Activated T-cell treated with anti-CD3 and anti-CD28 coated beads for 4 hours (primary cell): ENCODE data around the gene IL37.

ENCODE experiments used
- DNase-seq: peaks from one replicate; pipeline ENCODE4 v3.0.0-alpha.2; 2020

Gene IL37, protein sequence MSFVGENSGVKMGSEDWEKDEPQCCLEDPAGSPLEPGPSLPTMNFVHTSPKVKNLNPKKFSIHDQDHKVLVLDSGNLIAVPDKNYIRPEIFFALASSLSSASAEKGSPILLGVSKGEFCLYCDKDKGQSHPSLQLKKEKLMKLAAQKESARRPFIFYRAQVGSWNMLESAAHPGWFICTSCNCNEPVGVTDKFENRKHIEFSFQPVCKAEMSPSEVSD

DNA sequence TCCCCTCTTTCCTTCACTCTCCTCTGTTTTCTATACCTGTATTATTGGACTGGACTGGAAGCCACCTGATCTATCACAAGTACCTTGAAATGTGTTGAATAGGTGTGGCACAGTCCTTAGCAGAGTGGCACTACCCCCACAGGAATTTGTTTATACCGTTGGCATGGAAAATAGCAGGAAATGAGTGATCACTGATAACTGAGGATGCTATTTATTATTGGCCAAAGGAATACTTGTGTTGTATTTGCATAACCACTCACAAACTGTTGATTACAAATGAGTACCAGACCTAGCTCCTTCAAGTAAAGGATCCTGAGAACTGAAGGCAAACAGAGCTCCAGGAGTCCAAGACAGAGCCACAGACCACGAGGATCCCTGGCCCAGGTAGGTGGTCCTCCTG lies at the start of gene IL37:
Gene IL37 (plus strand): TSS at position 301 of the 400 bp plus-strand sequence. CDS start 1,848 bp downstream, outside the sequence.
- DNase-seq, result no peak

DNA sequence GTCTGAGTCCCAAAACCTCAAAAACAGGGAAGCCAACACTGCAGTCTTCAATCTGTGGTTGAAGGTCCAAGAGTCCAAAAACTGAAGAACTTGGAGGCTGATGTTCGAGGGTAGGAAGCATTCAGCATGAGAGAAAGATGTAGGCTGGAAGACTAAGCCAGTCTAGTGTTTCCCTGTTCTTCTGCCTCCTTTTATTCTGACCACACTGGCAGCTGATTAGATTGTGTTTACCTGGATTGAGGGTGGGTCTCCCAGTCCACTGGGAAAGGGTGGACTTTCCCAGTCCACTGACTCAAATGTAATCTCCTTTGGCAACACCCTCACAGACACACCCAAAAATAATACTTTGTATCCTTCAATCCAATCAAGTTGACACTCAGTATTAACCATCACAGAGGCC lies 46.9 kb upstream of the IL37 start:
- no peak for DNase-seq

DNA sequence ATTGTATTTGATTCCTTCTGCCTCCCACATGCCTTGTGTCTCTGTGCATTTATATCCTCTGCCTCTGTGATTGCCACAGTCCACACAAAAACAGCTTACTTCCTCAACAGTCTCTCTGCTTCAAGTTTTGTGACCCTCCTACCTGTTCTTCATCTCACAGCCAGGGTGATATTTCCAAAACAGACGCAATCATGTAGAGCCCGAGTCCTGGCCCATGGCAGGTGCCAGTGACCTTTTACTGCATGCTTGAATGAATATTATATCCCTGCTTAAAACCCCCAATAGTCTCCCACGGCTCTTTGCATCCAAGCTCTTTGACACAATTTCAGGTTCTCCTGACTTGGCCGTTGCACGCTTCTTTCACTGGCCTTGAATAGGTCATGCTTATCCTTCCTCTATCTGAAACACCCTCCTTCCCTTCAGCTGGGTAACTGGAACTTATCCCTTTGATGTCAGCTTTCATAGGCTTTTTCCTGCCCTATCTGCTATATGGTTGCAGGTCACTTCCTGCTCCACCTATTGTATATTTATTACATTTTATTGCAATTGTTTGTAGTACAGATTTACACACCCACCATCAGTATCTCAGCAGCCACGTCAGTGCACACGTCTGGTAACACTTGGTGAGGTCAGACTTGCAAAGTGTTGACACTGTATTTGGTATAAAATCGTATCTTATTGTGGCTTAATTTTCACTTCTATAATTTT lies 44.7 kb upstream of the IL37 start:
- no peak for DNase-seq

DNA sequence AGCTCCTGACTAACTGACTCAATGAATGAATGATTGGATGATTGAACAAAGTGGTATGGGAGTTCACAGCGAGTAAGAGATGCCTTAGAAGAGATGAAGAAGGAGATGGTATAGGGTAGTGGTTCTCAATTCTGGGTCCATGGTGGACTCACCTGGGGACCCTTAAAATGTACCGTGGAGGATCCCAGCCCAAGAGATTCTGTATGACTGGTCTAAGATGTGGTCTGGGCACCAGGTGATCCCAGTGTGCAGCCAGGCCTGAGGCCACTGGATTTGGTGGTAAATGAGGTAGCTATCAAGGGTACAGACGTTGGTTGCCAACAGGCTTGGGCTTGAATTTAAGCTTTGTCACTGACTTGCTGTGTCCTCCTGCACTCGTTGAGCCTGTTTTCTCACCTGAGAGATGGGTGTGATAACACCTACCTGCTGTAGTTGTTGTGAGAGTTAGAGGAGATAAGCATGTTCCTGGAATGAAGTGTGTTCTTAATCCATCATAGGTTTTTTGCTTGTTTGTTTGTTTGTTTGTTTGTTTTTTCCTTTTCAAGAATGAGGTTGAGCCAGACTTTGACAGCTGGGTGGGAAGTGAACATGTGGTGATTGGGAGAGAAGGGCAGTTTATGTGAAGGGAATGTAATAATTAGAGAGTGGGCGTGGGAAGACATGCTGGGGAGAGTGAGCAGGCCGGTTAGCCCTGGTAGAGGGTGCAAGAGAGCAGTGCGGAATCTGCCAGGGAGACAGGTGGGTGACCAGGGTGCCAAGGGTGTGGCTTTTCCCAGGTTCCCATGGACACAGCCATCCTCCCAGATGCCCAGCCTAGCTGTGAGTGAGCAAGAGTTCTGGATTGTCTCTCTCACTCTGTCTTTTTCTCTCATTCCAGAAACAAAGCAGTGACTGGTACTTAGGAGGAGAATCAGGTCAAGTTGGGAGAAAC lies 43.0 kb upstream of the IL37 start:
- DNase-seq, result no peak

- no peak for DNase-seq
These were observed 41.6 kb upstream of the IL37 start for GRCh38 chr2:112869258-112869842.

- no peak for DNase-seq
These were observed 39.8 kb upstream of the IL37 start for GRCh38 chr2:112870841-112871835.

- no peak for DNase-seq
These were observed 34.6 kb upstream of the IL37 start for GRCh38 chr2:112876257-112876970.

DNA sequence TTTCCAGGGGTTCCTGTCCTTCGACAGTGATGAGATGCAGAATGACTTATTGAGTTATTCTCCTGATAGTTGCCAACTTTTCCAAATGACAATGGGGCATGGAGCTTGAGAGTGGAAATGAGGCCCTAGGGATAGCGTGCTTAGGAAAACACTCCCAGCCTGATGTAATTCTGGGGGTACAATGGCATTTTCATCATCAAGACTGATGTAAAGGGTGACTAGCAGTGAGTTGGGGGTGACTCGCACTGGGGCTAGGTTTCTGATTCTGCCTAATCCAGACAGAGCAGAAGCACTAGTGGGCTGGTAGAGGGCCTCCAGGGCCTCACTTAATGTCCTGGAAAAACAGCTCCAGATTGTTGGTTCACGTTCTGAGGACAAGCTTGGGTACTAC lies 34.0 kb upstream of the IL37 start:
- no peak for DNase-seq

DNA sequence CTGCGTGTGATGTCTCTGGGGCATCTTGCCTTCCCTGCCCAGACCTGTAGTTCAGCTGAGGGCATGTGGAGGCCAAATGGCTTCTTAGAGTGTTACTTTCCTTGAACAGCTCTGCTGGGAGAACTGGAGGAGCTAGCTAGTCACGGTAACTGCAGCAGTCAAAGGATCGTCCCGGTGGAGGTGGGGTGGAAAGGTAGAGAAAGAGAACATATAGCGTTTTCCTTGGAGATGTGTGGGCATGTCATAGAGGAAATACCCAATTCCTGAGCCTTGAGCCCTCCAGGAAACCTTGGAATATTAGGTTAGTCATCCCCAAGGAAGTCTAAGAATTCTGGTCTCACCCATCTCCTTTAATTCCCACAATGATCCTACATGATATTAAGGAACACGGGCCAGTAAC lies 33.5 kb upstream of the IL37 start:
- DNase-seq, result no peak

DNA sequence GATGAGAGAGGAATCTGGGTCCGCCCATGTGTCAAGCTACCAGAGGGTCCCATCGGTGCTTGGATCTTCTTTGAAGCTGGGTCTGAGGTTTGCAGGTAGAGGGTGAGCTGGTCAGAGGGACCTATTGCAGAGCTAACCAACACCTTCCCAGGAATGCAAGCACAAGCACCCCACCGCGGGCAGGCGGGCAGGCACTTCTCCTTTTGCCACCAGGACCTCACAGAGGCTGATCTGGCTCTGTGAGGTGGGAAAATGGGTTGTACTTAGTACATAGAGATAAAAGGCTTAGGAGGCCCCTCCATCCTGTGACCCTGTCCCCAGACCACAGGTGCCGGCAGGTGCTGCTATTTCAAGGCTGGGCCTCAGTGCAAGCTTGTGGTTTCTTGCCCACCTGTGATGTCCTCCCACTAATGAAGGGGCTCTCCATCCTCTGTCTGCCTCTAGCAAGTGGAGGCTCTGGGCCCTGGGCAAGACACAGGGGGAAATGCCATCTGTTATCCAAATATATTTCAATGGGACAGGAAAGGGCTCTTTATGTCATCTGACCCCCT lies 31.4 kb upstream of the IL37 start:
- DNase-seq, result no peak

DNA sequence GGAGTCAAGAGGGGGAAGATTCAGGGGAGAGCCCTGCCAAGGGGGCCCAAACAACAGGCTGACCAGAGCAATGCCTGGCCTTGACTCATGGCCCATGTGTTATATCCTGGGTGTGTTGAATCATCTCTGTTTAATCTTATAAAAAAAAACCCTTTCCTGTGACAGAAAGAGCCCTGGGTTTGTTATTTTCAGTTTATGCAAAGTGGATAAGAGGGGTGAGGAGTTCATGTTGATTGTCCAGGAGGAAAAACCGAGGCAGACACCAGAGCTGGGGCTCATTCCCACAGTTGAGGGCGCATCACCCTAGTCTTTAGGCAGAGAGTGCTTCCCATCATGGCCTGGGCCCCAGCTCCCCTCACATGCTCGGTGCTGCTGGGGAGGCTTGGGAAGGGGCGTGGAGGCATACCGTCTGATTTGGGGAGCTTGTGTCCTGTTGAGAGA lies 30.9 kb upstream of the IL37 start:
- DNase-seq, result no peak

DNA sequence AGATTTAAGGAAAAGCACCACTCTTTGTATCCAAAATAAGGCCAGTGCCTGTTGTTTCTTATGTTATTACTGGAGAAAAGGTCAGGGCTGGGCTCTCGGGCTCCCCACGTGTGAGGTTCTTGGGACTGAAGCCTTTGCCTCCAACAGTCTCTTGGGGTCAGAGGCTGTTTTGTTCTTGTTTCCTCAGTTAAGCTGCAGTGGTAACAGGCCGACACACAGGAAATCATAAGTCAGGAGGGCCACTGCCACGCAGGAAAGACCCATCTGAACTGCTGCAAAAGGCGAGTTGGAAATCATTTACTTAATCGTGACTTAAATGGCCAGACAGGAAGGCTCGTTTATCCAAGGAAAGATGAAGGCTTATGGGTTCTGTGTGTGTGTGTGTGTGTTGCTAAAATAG lies 30.3 kb upstream of the IL37 start:
- no peak for DNase-seq

DNA sequence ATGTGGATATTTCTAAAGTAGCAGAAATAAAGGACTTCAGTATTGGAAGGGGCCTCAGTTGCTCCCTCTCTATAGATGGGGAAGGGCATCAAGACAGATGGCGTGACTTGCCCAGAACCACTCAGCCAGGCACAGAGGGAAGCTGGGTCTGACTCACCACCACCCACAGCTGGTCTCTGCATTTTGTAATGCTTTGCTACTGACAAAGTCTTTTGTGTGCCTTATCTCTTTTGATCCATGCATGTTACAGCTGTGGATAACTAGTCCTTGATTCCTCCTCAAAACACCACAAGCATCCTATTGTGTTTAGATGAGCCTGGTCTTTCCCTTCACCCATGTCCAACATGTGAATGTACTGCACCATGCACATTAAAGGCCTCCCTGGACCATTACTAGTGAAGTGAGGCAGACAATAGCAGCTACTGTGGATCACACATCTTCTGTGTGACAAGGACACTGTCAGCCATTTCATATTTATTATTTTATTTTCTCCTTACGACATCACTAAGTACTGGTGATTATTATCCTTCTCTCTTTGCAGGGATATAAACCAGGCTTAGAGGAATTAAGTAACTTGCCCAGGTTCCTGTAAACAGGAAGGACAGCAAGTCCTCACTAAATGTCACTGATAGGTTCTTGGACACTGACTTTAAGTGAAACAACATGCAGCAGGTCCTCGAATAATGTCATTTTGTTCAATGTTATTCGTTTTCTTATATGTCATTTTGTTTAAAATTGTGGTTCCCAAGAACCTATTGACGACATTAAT lies 29.6 kb upstream of the IL37 start:
- no peak for DNase-seq

DNA sequence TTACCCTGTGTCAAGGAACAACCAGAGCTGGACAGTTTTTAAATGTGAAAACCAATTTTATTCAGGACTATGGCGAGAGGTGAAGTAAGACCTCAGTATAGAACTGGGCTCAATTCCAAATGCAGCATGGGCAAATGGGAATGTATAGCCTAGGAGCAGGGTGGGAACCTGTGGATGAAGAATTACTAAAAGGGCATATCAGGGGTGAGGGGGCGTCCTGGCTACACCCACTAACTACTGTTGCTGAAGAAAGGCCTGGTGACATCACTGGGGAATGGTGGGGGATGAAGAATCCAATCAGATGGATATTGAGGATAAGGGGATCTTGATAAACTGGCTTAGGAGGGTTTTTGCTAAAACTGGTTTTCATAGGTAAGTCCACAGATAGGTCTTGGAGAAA lies 27.3 kb upstream of the IL37 start:
- no peak for DNase-seq

DNA sequence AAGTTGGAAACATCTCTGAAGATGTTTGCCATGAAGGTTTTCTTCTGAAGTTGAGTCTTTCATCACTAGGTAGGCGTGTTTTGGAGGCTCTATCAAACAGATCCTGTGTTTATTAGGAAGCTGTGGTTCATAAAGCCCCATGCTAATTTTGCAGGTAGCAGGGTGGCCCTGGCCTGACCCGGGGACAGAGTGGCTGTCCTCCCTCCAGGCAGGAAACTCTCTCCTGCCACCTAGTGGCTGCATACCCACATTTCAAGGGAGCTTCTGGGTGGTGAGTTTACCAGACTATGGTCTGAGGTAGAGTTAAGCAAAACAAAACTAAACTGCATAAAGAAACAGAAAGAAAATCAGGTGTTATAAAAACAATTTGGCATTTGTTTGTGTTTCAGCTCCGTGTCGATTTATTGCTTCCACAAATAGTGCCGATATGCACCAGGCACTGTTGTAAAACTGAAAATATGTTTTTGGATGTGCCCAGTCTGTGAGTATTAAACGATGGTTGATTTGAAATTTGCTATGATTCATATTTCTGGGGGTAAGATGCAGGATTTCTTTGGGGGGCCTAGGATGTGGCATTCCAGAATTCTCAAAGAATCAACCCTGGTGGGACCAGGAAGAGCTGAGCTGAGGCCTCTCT lies 26.0 kb upstream of the IL37 start:
- peak; percentile 56 for DNase-seq

GRCh38 chr2:112885506-112885902 lies 25.5 kb upstream of the IL37 start:
- no peak for DNase-seq

GRCh38 chr2:112886291-112886690 lies 24.7 kb upstream of the IL37 start:
- DNase-seq, result no peak

- DNase-seq, result no peak
These were observed 22.8 kb upstream of the IL37 start for GRCh38 chr2:112887964-112888749.

- DNase-seq, result no peak
These were observed 21.0 kb upstream of the IL37 start for GRCh38 chr2:112889976-112890375.
